Heart left ventricle (tissue), 13 donors: ENCODE data around the gene SPIRE1.

Source experiments
- POLR2A ChIP-seq, 2 donors: fragments of 450-650 bp; IDR thresholded peaks; one replicate each; pipeline ENCODE4 v1.6.1; 2017; ENCODE audit warnings: antibody characterized with exemption in 2 of 2, mild to moderate bottlenecking in 2 of 2, moderate library complexity in 2 of 2
- TF ChIP-seq, protein P1 (sequence below), 12 donors: fragments of 200-600 bp; sonication (generic) in 4 of 12; IDR thresholded peaks; one replicate each; pipeline versions ENCODE4 v1.5.0 to v1.8.0; 2018 to 2022; ENCODE audit warnings: antibody characterized with exemption in 12 of 12, mild to moderate bottlenecking in 5 of 12
- donor health status: ischemic (EF 13 %, LVEDD 7.1; RV severe dilation, severe dysfunction).
- donor health status: DM: no; HTN: yes; CAD: no.
- donor health status: DM: no; HTN: no; CAD: no.
- donor health status: ischemic (EF 25% LVEDD 6.9; RV normal size, moderate dysfunction).
- donor health status: ischemic (EF 25% LVEDD 5.7; RV mildly dilated, moderate dysfunction).
- donor health status: ischemic (EF 35%, LVEDD 5.7; RV mildly dilated, moderate dysfunction).
- donor health status: nonischemic (EF 11% LVEDD 7.7; RV severe dilation, severe dysfunction).
- donor health status: DM: yes; HTN: yes; CAD: no.
- donor health status: PGD.
- donor health status: ischemic (EF 29% LVEDD 5.4; RV normal size, mild dysfunction).
- donor health status: nonischemic (EF 23%, LVEDD 6.1; RV moderate dilation, normal function).

DNA sequence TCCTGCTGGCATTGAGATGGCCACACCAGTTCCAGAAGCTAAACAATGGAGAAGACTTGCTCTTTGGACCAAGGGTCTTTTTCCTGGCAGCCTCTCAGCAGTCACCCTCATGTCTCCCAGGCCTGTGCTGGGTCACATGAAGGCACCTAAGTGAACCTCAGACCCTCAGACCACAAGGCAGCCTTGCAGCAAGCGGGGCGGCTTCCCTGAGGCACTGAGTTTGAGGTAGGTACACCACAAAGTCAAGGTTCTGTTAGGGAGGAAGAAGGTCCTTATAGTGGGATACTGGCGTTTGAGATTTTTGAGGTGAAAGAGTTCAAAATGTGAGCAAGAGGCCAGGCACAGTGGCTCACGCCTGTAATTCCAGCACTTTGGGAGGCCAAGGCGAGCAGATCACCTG is 258.7 kb downstream of the SPIRE1 start:
- TF ChIP-seq, protein P1, sequence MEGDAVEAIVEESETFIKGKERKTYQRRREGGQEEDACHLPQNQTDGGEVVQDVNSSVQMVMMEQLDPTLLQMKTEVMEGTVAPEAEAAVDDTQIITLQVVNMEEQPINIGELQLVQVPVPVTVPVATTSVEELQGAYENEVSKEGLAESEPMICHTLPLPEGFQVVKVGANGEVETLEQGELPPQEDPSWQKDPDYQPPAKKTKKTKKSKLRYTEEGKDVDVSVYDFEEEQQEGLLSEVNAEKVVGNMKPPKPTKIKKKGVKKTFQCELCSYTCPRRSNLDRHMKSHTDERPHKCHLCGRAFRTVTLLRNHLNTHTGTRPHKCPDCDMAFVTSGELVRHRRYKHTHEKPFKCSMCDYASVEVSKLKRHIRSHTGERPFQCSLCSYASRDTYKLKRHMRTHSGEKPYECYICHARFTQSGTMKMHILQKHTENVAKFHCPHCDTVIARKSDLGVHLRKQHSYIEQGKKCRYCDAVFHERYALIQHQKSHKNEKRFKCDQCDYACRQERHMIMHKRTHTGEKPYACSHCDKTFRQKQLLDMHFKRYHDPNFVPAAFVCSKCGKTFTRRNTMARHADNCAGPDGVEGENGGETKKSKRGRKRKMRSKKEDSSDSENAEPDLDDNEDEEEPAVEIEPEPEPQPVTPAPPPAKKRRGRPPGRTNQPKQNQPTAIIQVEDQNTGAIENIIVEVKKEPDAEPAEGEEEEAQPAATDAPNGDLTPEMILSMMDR (IDR thresholded peaks at IDR 0.05): no peak
- TF ChIP-seq POLR2A (IDR thresholded peaks at IDR 0.05): no peak
